Ramos (cell line): ENCODE data around the gene HIVEP1.

ENCODE experiments used
- in situ Hi-C: fragments of 300-500 bp; cut with MboI; formaldehyde crosslinking; loops from one replicate; pipeline ENCODE4 v1.14.3; 2022; ENCODE audit warnings: low sequenced_read_pairs; ENCODE audit not compliant: unreplicated experiment

HIVEP1 gene

GRCh38 chr6:12208190-12208589, 196.1 kb downstream of the HIVEP1 start:
- in situ Hi-C loops: no loop called here

- in situ Hi-C loops: no loop called here
These were observed 196.6 kb downstream of the HIVEP1 start for GRCh38 chr6:12208673-12209072.
